MCF 10A (cell line): ENCODE results near the gene VAMP5. TPM values are rescaled to one million over a fixed set of nuclear protein-coding genes. Genes with fewer than 3 reads are reported as not detected.

ENCODE experiments used
- BruUV-seq: library from RNA; stranded (reverse); fragments of 400-500 nt; replicated peaks from 2 replicates; lab custom pipeline; 2021; lab: Mats Ljungman, UMichigan
- CTCF ChIA-PET: fragments of 300-600 bp; sonication (Branson Sonifier 250); formaldehyde crosslinking; extraction: SDS; loops from one replicate; lab custom pipeline; 2021; ENCODE audit warnings: antibody characterized with exemption, inconsistent platforms; lab: Yijun Ruan, JAX
- POLR2A ChIA-PET: fragments of 300-600, 350-650 bp; sonication (Branson Sonifier 250); formaldehyde crosslinking; extraction: SDS; loops from one replicate; lab custom pipeline; 2020; ENCODE audit warnings: antibody characterized with exemption, inconsistent platforms; lab: Yijun Ruan, JAX
- DNase-seq: peaks from one replicate; pipeline ENCODE4 v3.0.0-alpha.2; 2018; ENCODE audit not compliant: unreplicated experiment
- H3K27ac Mint-ChIP-seq: one replicate; pipeline ENCODE4 v1.8.0; 2022; ENCODE audit warnings: mild to moderate bottlenecking, low read depth, mixed read lengths; ENCODE audit not compliant: unreplicated experiment
- H3K27me3 Mint-ChIP-seq: one replicate; pipeline ENCODE4 v1.8.0; 2022; ENCODE audit warnings: mixed read lengths; ENCODE audit not compliant: insufficient read depth, unreplicated experiment
- H3K36me3 Mint-ChIP-seq: one replicate; pipeline ENCODE4 v1.8.0; 2022; ENCODE audit warnings: mild to moderate bottlenecking, moderate library complexity, mixed read lengths; ENCODE audit not compliant: insufficient read depth, unreplicated experiment
- H3K4me1 Mint-ChIP-seq: one replicate; pipeline ENCODE4 v1.8.0; 2022; ENCODE audit warnings: mixed read lengths; ENCODE audit not compliant: insufficient read depth, unreplicated experiment
- H3K4me3 Mint-ChIP-seq: one replicate; pipeline ENCODE4 v1.8.0; 2022; ENCODE audit warnings: mild to moderate bottlenecking, moderate library complexity, mixed read lengths; ENCODE audit not compliant: unreplicated experiment
- H3K9me3 Mint-ChIP-seq: one replicate; pipeline ENCODE4 v1.8.0; 2022; ENCODE audit warnings: mixed read lengths; ENCODE audit not compliant: unreplicated experiment
- CTCF ChIP-seq: fragments of 200-600 bp; IDR thresholded peaks from one replicate; pipeline ENCODE4 v1.8.0; 2022; ENCODE audit warnings: antibody characterized with exemption, mild to moderate bottlenecking; ENCODE audit not compliant: unreplicated experiment
- intact Hi-C: fragments of 100-400 bp; cut with micrococcal nuclease; formaldehyde crosslinking; loops from 2 replicates; pipeline ENCODE4 v1.14.1; 2022
- total RNA-seq: library from RNA; stranded (reverse); gene quantifications from 2 replicates; pipeline ENCODE4 v1.2.3, GENCODE V29; 2022

Gene VAMP5
- total RNA-seq, 1 experiment from 2014 or later: 1.6 TPM

- DNase-seq: no peak
- Mint-ChIP-seq H3K27ac (no peak overlapping the region), H3K27me3 (no peaks in the 10 kb centered on the region), H3K36me3 (peaks cover 11% of the 10 kb centered on the region), H3K4me1 (peaks cover 19% of the 10 kb centered on the region), H3K4me3 (no peak overlapping the region), H3K9me3 (no peaks in the 10 kb centered on the region)
- no peak for TF ChIP-seq CTCF
- no TSS peak for BruUV-seq
- ChIA-PET CTCF (interaction anchor here (0.6 to 1.4 kb wide), 4 partner anchors 12 to 44 kb away, joined by 3 to 5 read pairs (median 3); partner anchors contain the start of gene VAMP8), POLR2A (interaction anchor here (0.7 to 5.2 kb wide), 4 partner anchors 8 to 24 kb away, joined by 4 to 113 read pairs (median 58); partner anchors contain the start of genes TMEM150A, VAMP5 and VAMP8)
- intact Hi-C loops: no loop called here
These were observed 8.8 kb downstream of the VAMP5 start for GRCh38 chr2:85593023-85593422.

- Mint-ChIP-seq H3K9me3 (no peaks in the 10 kb centered on the region), H3K27ac (peak overlapping the region; percentile 98), H3K4me3 (peak overlapping the region; percentile 98), H3K27me3 (no peaks in the 10 kb centered on the region), H3K4me1 (peaks cover 19% of the 10 kb centered on the region), H3K36me3 (peaks cover 15% of the 10 kb centered on the region)
- no peak for DNase-seq
- BruUV-seq: TSS peak; percentile 84
- CTCF ChIA-PET: interaction anchor here (0.6 to 2.4 kb wide), 7 partner anchors 9 to 529 kb away, joined by 3 to 10 read pairs (median 3); no protein-coding TSS in a partner anchor
- TF ChIP-seq CTCF: no peak
- POLR2A ChIA-PET: interaction anchor here (0.6 to 5.2 kb wide), 35 partner anchors 10 to 831 kb away, joined by 3 to 113 read pairs (median 4); partner anchors contain the start of genes C2orf68, ELMOD3, GGCX and RETSAT
- intact Hi-C loops: no loop called here
These were observed 10.6 kb downstream of the VAMP5 start for GRCh38 chr2:85594715-85595300.

GRCh38 chr2:85595301-85596025 lies 11.2 kb downstream of the VAMP5 start, which contains the start of gene RNF181:
TSS of gene RNF181 (plus strand) at chr2:85595745. CDS start at chr2:85595764, 19 bp downstream.
- Mint-ChIP-seq H3K27ac (peak within 1 kb of the TSS; percentile 98), H3K4me1 (peaks cover 19% of the 10 kb centered on the region), H3K36me3 (peaks cover 18% of the 10 kb centered on the region), H3K27me3 (no peaks in the 10 kb centered on the region), H3K4me3 (peak within 1 kb of the TSS; percentile 98), H3K9me3 (no peaks in the 10 kb centered on the region)
- CTCF ChIA-PET: interaction anchor here (0.5 to 2.4 kb wide), 8 partner anchors 9 to 175 kb away, joined by 3 to 10 read pairs (median 4); no protein-coding TSS in a partner anchor
- intact Hi-C loops: no loop called here
- peak; percentile 99 for DNase-seq
- no peak for TF ChIP-seq CTCF
- POLR2A ChIA-PET: interaction anchor here (0.6 to 5.2 kb wide), 38 partner anchors 9 to 605 kb away, joined by 3 to 113 read pairs (median 4); partner anchors contain the start of genes C2orf68, ELMOD3, GGCX and POLR1A
- BruUV-seq: no TSS peak

DNA sequence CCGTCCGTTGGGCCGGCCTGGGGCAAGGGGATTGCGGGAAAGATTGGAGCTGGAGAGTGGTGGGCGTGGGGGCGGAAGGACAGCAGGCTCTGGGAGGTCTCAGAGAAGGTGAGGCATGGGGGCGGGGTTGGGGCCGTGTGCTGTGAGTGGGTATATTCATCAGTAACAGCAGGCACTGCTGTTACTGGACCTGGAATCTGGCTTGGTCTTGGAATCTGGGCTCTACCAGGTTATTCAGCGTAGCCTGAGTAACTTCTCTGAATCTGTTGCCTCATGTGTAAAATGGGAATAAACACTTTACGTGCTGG lies 11.7 kb downstream of the VAMP5 start:
- ChIA-PET POLR2A (interaction anchor here (0.7 to 5.2 kb wide), 27 partner anchors 8 to 510 kb away, joined by 3 to 113 read pairs (median 5); partner anchors contain the start of genes C2orf68, ELMOD3, GGCX and POLR1A), CTCF (interaction anchor here (0.5 to 2.4 kb wide), 6 partner anchors 8 to 176 kb away, joined by 3 to 10 read pairs (median 4); no protein-coding TSS in a partner anchor)
- intact Hi-C loops: no loop called here
- no peak for TF ChIP-seq CTCF
- H3K27ac Mint-ChIP-seq: peak overlapping the region; percentile 98
- H3K4me3 Mint-ChIP-seq: peak overlapping the region; percentile 98
- no peaks in the 10 kb centered on the region for H3K27me3 Mint-ChIP-seq
- peaks cover 19% of the 10 kb centered on the region for H3K4me1 Mint-ChIP-seq
- no peak for DNase-seq
- no TSS peak for BruUV-seq
- H3K9me3 Mint-ChIP-seq: no peaks in the 10 kb centered on the region
- H3K36me3 Mint-ChIP-seq: peaks cover 19% of the 10 kb centered on the region
